Left lung (tissue), 10 donors: ENCODE measurements around the gene ADAP2. TPM values are rescaled to one million over a fixed set of nuclear protein-coding genes. Genes with fewer than 3 reads are reported as not detected.

ENCODE experiments used
- ATAC-seq: fragments of 200-7000 bp; cut with Tn5 transposase; one replicate; pipeline ENCODE4 v1.9.1; 2020; ENCODE audit warnings: moderate library complexity
- DNase-seq, 4 donors: peaks; one replicate each; pipeline ENCODE4 v3.0.0-alpha.2; 2013 to 2020
- H3K27ac ChIP-seq, 2 donors: fragments of 200-600 bp; sonication (generic) in 1 of 2; one replicate each; pipeline versions ENCODE4 v1.5.0 to v1.8.0; 2020 to 2021
- H3K27me3 ChIP-seq, 2 donors: fragments of 200-600 bp; sonication (generic) in 1 of 2; one replicate each; pipeline versions ENCODE4 v1.5.0 to v1.8.0; 2020 to 2021
- H3K36me3 ChIP-seq, 2 donors: fragments of 200-600 bp; sonication (generic) in 1 of 2; one replicate each; pipeline versions ENCODE4 v1.5.0 to v1.8.0; 2020 to 2021
- H3K4me1 ChIP-seq, 2 donors: fragments of 200-600 bp; one replicate each; pipeline ENCODE4 v1.8.0; 2021
- H3K4me3 ChIP-seq, 2 donors: fragments of 200-600 bp; sonication (generic) in 1 of 2; one replicate each; pipeline versions ENCODE4 v1.5.0 to v1.8.0; 2020 to 2021; ENCODE audit warnings: mild to moderate bottlenecking in 1 of 2
- H3K9me3 ChIP-seq, 2 donors: fragments of 200-600 bp; sonication (generic) in 1 of 2; one replicate each; pipeline versions ENCODE4 v1.5.0 to v1.8.0; 2020 to 2021
- intact Hi-C, 2 donors: fragments of 100-400 bp; cut with DNase I; formaldehyde crosslinking; loops; one replicate each; pipeline versions ENCODE4 v1.11.2 to v1.14.2; 2022
- polyA plus RNA-seq, 6 donors: library from polyadenylated mRNA; unstranded; fragments of 120-200 nt; gene quantifications; one replicate each; pipeline ENCODE4 v1.2.1, GENCODE V29; 2013; ENCODE audit not compliant: insufficient read length in 6 of 6
- total RNA-seq, 2 donors: library from RNA; stranded (reverse); fragmentation: NEBNext Ultra II Directional; extraction: Animal tissue kit (Norgen Biotek cat#: 25700); gene quantifications; one replicate each; pipeline ENCODE4 v1.2.1, GENCODE V29; 2021
- TF ChIP-seq, protein P1 (sequence below), 2 donors: fragments of 200-600 bp; sonication (generic) in 1 of 2; IDR thresholded peaks; one replicate each; pipeline versions ENCODE4 v1.5.0 to v1.8.0; 2021; ENCODE audit warnings: antibody characterized with exemption in 2 of 2
- donor health status: DM: no; HTN: yes; CAD: no.
- donor health status: DM: no; HTN: no; CAD: no.

ADAP2 gene
- total and polyA plus RNA-seq, 8 donors, result 4.4 to 46.1 (median 5.5) TPM

DNA sequence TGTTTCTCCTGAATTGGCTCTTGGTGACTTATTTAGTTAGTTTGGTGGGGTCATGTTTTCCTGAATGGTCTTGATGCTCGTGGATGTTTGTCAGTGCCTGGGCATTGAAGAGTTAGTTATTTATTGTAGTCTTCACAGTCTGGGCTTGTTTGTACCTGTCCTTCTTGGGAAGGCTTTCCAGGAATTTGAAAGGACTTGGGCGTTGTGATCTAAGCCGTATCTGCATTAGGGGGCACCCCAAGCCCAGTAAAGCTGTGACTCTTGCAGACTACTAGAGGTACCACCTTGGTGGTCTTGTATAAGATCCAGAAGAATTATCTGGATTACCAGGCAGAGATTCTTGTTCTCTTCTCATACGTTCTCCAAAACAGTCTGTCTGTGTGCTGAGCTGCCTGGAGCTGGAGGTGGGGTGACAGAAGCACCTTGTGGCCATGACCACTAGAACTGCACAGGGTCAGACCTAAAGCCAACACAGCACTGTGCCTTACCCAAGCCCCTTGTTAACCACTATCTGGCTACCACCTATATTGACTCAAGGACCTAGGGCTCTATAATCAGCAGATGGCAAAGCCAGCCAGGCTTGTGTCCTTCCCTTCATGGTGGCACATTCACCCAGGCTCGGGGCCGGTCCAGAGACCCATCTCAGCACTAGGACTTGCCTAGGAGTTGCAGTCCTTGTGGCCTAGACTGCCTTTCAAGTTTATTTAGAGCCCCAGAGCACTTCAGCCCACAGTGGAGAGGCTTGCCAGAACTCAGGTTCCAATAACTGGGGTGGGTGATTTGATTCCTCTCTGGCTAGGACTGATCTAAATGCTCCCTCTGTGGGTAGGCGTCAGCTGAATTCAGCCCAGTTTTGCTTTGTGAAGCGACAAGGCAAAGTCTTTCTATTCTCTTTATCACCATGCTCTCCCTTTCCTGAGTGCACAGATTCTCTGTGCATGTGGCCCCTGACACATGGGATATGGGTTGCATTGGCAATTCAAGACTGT is 60.1 kb downstream of the ADAP2 start:
- TF ChIP-seq, protein P1, sequence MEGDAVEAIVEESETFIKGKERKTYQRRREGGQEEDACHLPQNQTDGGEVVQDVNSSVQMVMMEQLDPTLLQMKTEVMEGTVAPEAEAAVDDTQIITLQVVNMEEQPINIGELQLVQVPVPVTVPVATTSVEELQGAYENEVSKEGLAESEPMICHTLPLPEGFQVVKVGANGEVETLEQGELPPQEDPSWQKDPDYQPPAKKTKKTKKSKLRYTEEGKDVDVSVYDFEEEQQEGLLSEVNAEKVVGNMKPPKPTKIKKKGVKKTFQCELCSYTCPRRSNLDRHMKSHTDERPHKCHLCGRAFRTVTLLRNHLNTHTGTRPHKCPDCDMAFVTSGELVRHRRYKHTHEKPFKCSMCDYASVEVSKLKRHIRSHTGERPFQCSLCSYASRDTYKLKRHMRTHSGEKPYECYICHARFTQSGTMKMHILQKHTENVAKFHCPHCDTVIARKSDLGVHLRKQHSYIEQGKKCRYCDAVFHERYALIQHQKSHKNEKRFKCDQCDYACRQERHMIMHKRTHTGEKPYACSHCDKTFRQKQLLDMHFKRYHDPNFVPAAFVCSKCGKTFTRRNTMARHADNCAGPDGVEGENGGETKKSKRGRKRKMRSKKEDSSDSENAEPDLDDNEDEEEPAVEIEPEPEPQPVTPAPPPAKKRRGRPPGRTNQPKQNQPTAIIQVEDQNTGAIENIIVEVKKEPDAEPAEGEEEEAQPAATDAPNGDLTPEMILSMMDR (IDR thresholded peaks at IDR 0.05), result no peak
- Histone ChIP-seq H3K9me3 (no peaks in the 10 kb centered on the region), H3K4me1 (no peaks in the 10 kb centered on the region), H3K27me3 (no peaks in the 10 kb centered on the region), H3K36me3 (peaks cover 0 to 25% of the 10 kb centered on the region in 2 donors), H3K4me3 (no peak overlapping the region), H3K27ac (no peak overlapping the region)
- DNase-seq, result no peak
- no peak for ATAC-seq
- intact Hi-C loops, result no loop called here

- H3K27ac ChIP-seq, result no peak overlapping the region
- no peaks in the 10 kb centered on the region for H3K27me3 ChIP-seq
- no peaks in the 10 kb centered on the region for H3K9me3 ChIP-seq
- peaks cover 0 to 34% of the 10 kb centered on the region in 2 donors for H3K36me3 ChIP-seq
- ATAC-seq, result no peak
- DNase-seq, result no peak
- TF ChIP-seq, protein P1 (IDR thresholded peaks at IDR 0.05), result no peak
- intact Hi-C loops, result no loop called here
- H3K4me3 ChIP-seq, result no peak overlapping the region
- H3K4me1 ChIP-seq, result no peaks in the 10 kb centered on the region
Observed at GRCh38 chr17:30982855-30983254, 61.1 kb downstream of the ADAP2 start.

- TF ChIP-seq, protein P1 (IDR thresholded peaks at IDR 0.05), result no peak
- Histone ChIP-seq H3K27me3 (no peaks in the 10 kb centered on the region), H3K27ac (no peak overlapping the region), H3K4me1 (no peaks in the 10 kb centered on the region), H3K36me3 (peaks cover 0 to 95% of the 10 kb centered on the region in 2 donors), H3K9me3 (no peaks in the 10 kb centered on the region), H3K4me3 (no peak overlapping the region)
- DNase-seq (no peak), ATAC-seq (no peak)
- intact Hi-C loops, result no loop called here
Observed at GRCh38 chr17:30990458-30990857, 68.7 kb downstream of the ADAP2 start.

GRCh38 chr17:30992551-30992950 is 70.8 kb downstream of the ADAP2 start:
- intact Hi-C loops, result no loop called here
- ATAC-seq (no peak), DNase-seq (no peak)
- H3K27me3 ChIP-seq, result no peaks in the 10 kb centered on the region
- TF ChIP-seq, protein P1 (IDR thresholded peaks at IDR 0.05), result no peak
- no peak overlapping the region for H3K4me3 ChIP-seq
- H3K9me3 ChIP-seq, result no peaks in the 10 kb centered on the region
- H3K36me3 ChIP-seq, result peaks cover 0 to 94% of the 10 kb centered on the region in 2 donors
- H3K27ac ChIP-seq, result no peak overlapping the region
- no peaks in the 10 kb centered on the region for H3K4me1 ChIP-seq

GRCh38 chr17:30995347-30995746 is 73.6 kb downstream of the ADAP2 start:
- no peaks in the 10 kb centered on the region for H3K9me3 ChIP-seq
- H3K4me3 ChIP-seq, result no peak overlapping the region
- DNase-seq (no peak), ATAC-seq (no peak)
- intact Hi-C loops, result no loop called here
- peaks cover 0 to 96% of the 10 kb centered on the region in 2 donors for H3K36me3 ChIP-seq
- no peaks in the 10 kb centered on the region for H3K4me1 ChIP-seq
- no peaks in the 10 kb centered on the region for H3K27me3 ChIP-seq
- TF ChIP-seq, protein P1 (IDR thresholded peaks at IDR 0.05), result no peak
- H3K27ac ChIP-seq, result no peak overlapping the region
